SK-N-SH treated with all-trans-retinoic acid at 6 μM for 48 hours (cell line): ENCODE results near the gene MKRN1.

Experiments used
- ARNTL ChIP-seq: fragments of 450-650 bp; formaldehyde crosslinking; IDR thresholded peaks from 2 replicates; pipeline ENCODE4 v1.5.0; 2020; ENCODE audit warnings: low read depth, mild to moderate bottlenecking, moderate library complexity, borderline replicate concordance
- BACH2 ChIP-seq: fragments of 250-450 bp; sonication (Bioruptor Pico); IDR thresholded peaks from 2 replicates; pipeline ENCODE4 v1.9.0; 2021; ENCODE audit warnings: mild to moderate bottlenecking, borderline replicate concordance
- CSRNP3 ChIP-seq: fragments of 250-450 bp; sonication (Bioruptor Pico); IDR thresholded peaks from 2 replicates; pipeline ENCODE4 v1.5.1; 2021; ENCODE audit warnings: mild to moderate bottlenecking, moderate library complexity
- PATZ1 ChIP-seq: fragments of 250-450 bp; sonication (Bioruptor Pico); IDR thresholded peaks from 2 replicates; pipeline ENCODE4 v1.8.0; 2020; ENCODE audit warnings: mild to moderate bottlenecking, moderate library complexity, borderline replicate concordance
- PPARA ChIP-seq: fragments of 250-450 bp; sonication (Bioruptor Pico); IDR thresholded peaks from 2 replicates; pipeline ENCODE4 v1.5.0; 2020; ENCODE audit warnings: mild to moderate bottlenecking, borderline replicate concordance
- TCF4 ChIP-seq: fragments of 250-450 bp; sonication (Bioruptor Pico); IDR thresholded peaks from 2 replicates; pipeline ENCODE4 v1.8.0; 2021; ENCODE audit warnings: mild to moderate bottlenecking, moderate library complexity, borderline replicate concordance
- ZFP30 ChIP-seq: fragments of 450-650 bp; formaldehyde crosslinking; IDR thresholded peaks from 2 replicates; pipeline ENCODE4 v1.5.0; 2022; ENCODE audit warnings: mild to moderate bottlenecking, moderate library complexity
- ZNF8 ChIP-seq: fragments of 450-650 bp; formaldehyde crosslinking; IDR thresholded peaks from 2 replicates; pipeline ENCODE4 v1.5.0; 2020; ENCODE audit warnings: mild to moderate bottlenecking, moderate library complexity

- TF ChIP-seq CSRNP3 (CRISPR knock-in tag) (no peak), TCF4 (CRISPR knock-in tag) (no peak), PPARA (CRISPR knock-in tag) (no peak), PATZ1 (CRISPR knock-in tag) (no peak), ARNTL (no peak), ZFP30 (CRISPR knock-in tag) (no peak), BACH2 (CRISPR knock-in tag) (no peak), ZNF8 (no peak)
These were observed 5.2 kb upstream of the MKRN1 start for GRCh38 chr7:140484479-140484878.
